Measurements from ENCODE around the gene ZNF12. TPM values are rescaled to one million over a fixed set of nuclear protein-coding genes. Genes with fewer than 3 reads are reported as not detected.
A peak's percentile ranks its signal among the peaks of the same experiment; 100 is the strongest.
"Not testable (repeated sequence)": the region's sequence is repeated elsewhere in the genome, so short reads cannot be mapped to it uniquely, and the experiment has no call there.

Gene ZNF12
- total RNA-seq (2014; rRNA removed), result 12.5 and 27.6 TPM in 2 replicates
- Bru-seq, nascent RNA, result percentile 94 among the genes with signal in this experiment
- percentile 92 among the genes with signal in this experiment for BruChase-seq, experiment 1, labeled RNA remaining after a 6-hour chase
- percentile 98 among the genes with signal in this experiment for BruChase-seq, experiment 2, labeled RNA remaining after a 2-hour chase
- long read RNA-seq, full-length matches to known transcripts, result 128 of 159 reads
- long read RNA-seq, partial matches to known transcripts, result 2 of 159 reads
- long read RNA-seq, other reads (novel, unspliced or antisense), result 29 of 159 reads

DNA sequence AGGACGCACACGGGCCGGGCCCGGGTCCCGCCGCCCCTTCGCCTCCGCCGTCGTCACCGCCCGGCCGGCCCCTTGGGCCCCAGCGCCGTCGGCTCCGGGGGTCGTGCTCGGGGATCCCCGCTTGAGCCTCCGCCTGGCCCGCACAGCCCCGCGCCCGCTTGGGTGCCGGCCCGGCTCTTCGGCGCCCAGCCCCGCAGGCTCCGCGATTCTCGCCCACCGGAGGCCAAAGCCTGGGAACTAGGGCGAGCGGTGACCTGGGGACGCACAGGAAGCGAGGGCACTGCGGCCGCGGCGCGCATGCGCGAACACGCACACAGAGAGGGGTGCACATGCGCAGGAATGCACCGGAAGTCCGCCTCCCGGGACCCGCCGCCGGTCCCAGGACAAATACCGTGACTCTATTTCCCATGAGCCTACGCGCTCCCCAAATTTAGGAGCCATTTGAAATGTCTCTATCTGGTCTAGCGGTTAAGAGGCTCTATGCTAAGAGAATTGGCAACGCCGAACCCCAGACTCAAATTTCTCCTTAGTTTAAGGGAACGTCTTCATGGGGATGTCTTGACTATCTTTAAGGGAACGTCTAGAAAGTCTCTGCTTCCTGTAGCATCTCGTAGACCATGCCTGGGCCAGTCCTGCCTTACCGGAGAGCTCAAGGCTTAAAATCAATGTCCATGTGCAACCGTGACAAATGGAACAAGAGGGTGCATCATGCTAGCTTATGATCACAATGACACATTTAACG lies at the start of gene ZNF12:
Gene ZNF12 (minus strand): TSS at position 282 of the 742 bp plus-strand sequence. CDS start 1,774 bp downstream, outside the sequence.
- no TSS peak for BruUV-seq (replicated peaks)
- Histone ChIP-seq H3K4me2 (ENCODE audit: low read length) (peak within 1 kb of the TSS; percentile 91), H3K9ac (ENCODE audit: low read length) (peak within 1 kb of the TSS; percentile 96), H2AFZ (ENCODE audit: low read length) (peak within 1 kb of the TSS; percentile 87), H3K36me3 (ENCODE audit: low read depth, low read length) (peaks cover 31% of the 10 kb centered on the region), H3K27me3 (ENCODE audit: low read length) (no peaks in the 10 kb centered on the region), H3K9me3 (ENCODE audit: low read length) (peaks cover 20% of the 10 kb centered on the region), H4K20me1 (ENCODE audit: low read length) (no peaks in the 10 kb centered on the region), H3K4me1 (ENCODE audit: insufficient read depth, low read length) (0 out of 2 replicates have a peak, but pooled peaks cover 3% of the 10 kb centered on the region), H3F3A (ENCODE audit: low read length, unreplicated experiment) (no peaks in the 10 kb centered on the region), H3K9me2 (replicated peaks; ENCODE audit: low read length) (no peaks in the 10 kb centered on the region), H3K4me3 (ENCODE audit: low read length) (peak within 1 kb of the TSS; percentile 99), H3K79me2 (ENCODE audit: low read length) (peaks cover 46% of the 10 kb centered on the region), H3K27ac (ENCODE audit: low read length) (peak within 1 kb of the TSS; percentile 32; the same call in 1 of the 2 replicates)
- POLR2A ChIA-PET (ENCODE audit: unreplicated experiment), result interaction anchor here (0.6 kb wide), 1 partner anchor 8 kb away, joined by 4 read pairs; no protein-coding TSS in a partner anchor
- peak; percentile 93 for DNase-seq
- ATAC-seq, result peak; percentile 96
- TF ChIP-seq EZH2 (IDR thresholded peaks at IDR 0.05; ENCODE audit: low read length, unreplicated experiment), result no peak
- TF ChIP-seq, protein P1, sequence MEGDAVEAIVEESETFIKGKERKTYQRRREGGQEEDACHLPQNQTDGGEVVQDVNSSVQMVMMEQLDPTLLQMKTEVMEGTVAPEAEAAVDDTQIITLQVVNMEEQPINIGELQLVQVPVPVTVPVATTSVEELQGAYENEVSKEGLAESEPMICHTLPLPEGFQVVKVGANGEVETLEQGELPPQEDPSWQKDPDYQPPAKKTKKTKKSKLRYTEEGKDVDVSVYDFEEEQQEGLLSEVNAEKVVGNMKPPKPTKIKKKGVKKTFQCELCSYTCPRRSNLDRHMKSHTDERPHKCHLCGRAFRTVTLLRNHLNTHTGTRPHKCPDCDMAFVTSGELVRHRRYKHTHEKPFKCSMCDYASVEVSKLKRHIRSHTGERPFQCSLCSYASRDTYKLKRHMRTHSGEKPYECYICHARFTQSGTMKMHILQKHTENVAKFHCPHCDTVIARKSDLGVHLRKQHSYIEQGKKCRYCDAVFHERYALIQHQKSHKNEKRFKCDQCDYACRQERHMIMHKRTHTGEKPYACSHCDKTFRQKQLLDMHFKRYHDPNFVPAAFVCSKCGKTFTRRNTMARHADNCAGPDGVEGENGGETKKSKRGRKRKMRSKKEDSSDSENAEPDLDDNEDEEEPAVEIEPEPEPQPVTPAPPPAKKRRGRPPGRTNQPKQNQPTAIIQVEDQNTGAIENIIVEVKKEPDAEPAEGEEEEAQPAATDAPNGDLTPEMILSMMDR (conservative IDR thresholded peaks at IDR 0.05; ENCODE audit: low read depth, low read length), result no peak
- no peak for TF ChIP-seq EZH2phosphoT487 (IDR thresholded peaks at IDR 0.05; ENCODE audit: borderline replicate concordance, low read length)
- intact Hi-C loops (cut with micrococcal nuclease), result no loop called here
- CTCF ChIA-PET, result no interaction called here

DNA sequence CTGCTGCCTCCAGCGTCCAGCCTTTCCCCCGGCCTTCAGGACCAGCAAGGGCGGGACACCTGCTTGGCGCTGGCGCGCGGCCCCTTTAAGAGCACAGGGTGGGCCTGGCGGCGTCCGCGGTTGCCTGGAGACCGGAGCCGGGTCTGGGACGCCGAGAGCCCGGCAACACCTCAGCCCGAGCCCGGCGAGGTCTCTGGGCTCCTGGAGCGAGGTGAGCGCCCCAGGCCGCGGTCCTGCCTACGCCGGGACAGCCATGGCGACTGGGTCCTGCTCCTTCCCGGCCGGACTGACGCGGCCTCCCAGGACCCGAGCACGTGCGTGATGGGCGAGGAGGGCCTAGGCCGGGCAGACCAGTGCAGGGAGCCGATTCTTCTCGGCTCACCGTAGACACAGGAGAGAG lies 47.2 kb upstream of the ZNF12 start, which contains the start of gene RSPH10B2:
Gene RSPH10B2 (plus strand): TSS at position 140 of the 400 bp plus-strand sequence. CDS start 3,575 bp downstream, outside the sequence.
- H3K4me3 ChIP-seq (ENCODE audit: low read length); DNase-seq; H3K9ac ChIP-seq (ENCODE audit: low read length); intact Hi-C loops (cut with micrococcal nuclease); H3K4me1 ChIP-seq (ENCODE audit: insufficient read depth, low read length); H3K79me2 ChIP-seq (ENCODE audit: low read length); H3K36me3 ChIP-seq (ENCODE audit: low read depth, low read length); H3K9me3 ChIP-seq (ENCODE audit: low read length); BruUV-seq (replicated peaks); CTCF ChIA-PET; H4K20me1 ChIP-seq (ENCODE audit: low read length); H3F3A ChIP-seq (ENCODE audit: low read length, unreplicated experiment); H3K4me2 ChIP-seq (ENCODE audit: low read length); H3K27me3 ChIP-seq (ENCODE audit: low read length); H3K9me2 ChIP-seq (replicated peaks; ENCODE audit: low read length); H2AFZ ChIP-seq (ENCODE audit: low read length); POLR2A ChIA-PET (ENCODE audit: unreplicated experiment); H3K27ac ChIP-seq (ENCODE audit: low read length): not testable (repeated sequence)
- ATAC-seq, result peak; percentile 16; the same call in 1 of the 2 replicates

DNA sequence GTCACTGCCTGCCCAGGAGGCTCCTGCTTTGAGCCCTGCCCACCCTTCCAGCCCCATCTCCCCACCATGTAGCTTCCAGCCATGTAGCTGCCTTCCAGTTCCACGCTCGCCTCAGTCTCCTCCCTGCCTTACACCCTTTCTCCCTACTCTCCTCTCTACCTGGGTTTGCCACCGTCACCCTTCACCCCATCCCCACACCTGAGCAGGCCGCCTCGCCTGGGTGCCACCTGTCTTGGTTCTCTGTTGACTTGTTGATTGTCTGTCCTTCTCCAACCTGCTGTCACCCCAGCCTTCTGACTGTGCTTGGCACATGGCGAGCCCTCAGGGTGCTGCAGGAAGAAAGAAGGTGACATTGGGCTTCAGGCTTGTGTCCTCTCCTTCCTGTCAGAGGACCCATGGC lies 43.4 kb upstream of the ZNF12 start:
- H3K27me3 ChIP-seq (ENCODE audit: low read length); H3K4me2 ChIP-seq (ENCODE audit: low read length); H3F3A ChIP-seq (ENCODE audit: low read length, unreplicated experiment); ATAC-seq; POLR2A ChIA-PET (ENCODE audit: unreplicated experiment); H3K4me1 ChIP-seq (ENCODE audit: insufficient read depth, low read length); H3K27ac ChIP-seq (ENCODE audit: low read length); H3K9ac ChIP-seq (ENCODE audit: low read length); H3K36me3 ChIP-seq (ENCODE audit: low read depth, low read length); H3K79me2 ChIP-seq (ENCODE audit: low read length); BruUV-seq (replicated peaks); H3K9me3 ChIP-seq (ENCODE audit: low read length); DNase-seq; H4K20me1 ChIP-seq (ENCODE audit: low read length); H2AFZ ChIP-seq (ENCODE audit: low read length); CTCF ChIA-PET; H3K4me3 ChIP-seq (ENCODE audit: low read length); intact Hi-C loops (cut with micrococcal nuclease); H3K9me2 ChIP-seq (replicated peaks; ENCODE audit: low read length): not testable (repeated sequence)

DNA sequence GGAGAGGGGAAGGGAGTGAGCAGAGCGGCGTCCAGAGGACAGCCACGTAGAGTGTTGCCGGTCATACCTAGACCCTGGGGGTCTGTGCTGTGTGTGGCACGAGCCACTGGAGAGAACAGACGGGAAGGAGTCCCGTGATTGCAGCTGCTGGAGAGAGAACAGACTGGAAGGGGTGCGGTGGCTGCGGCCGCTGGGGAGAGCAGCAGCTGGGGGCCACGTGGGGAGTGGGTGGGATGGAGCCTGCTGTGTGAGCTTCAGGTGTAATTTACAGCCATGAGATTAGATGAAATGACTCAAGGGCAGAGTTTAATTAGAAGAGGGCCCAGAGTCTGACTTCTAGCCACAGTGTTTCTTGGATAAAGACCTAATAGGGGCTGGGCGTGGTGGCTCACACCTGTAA lies 42.6 kb upstream of the ZNF12 start:
- H2AFZ ChIP-seq (ENCODE audit: low read length); H4K20me1 ChIP-seq (ENCODE audit: low read length); H3K27ac ChIP-seq (ENCODE audit: low read length); CTCF ChIA-PET; H3K4me2 ChIP-seq (ENCODE audit: low read length); ATAC-seq; H3K9me2 ChIP-seq (replicated peaks; ENCODE audit: low read length); POLR2A ChIA-PET (ENCODE audit: unreplicated experiment); H3K27me3 ChIP-seq (ENCODE audit: low read length); H3K79me2 ChIP-seq (ENCODE audit: low read length); H3K9ac ChIP-seq (ENCODE audit: low read length); H3F3A ChIP-seq (ENCODE audit: low read length, unreplicated experiment); H3K4me1 ChIP-seq (ENCODE audit: insufficient read depth, low read length); intact Hi-C loops (cut with micrococcal nuclease); DNase-seq; H3K36me3 ChIP-seq (ENCODE audit: low read depth, low read length); H3K4me3 ChIP-seq (ENCODE audit: low read length); BruUV-seq (replicated peaks); H3K9me3 ChIP-seq (ENCODE audit: low read length): not testable (repeated sequence)

DNA sequence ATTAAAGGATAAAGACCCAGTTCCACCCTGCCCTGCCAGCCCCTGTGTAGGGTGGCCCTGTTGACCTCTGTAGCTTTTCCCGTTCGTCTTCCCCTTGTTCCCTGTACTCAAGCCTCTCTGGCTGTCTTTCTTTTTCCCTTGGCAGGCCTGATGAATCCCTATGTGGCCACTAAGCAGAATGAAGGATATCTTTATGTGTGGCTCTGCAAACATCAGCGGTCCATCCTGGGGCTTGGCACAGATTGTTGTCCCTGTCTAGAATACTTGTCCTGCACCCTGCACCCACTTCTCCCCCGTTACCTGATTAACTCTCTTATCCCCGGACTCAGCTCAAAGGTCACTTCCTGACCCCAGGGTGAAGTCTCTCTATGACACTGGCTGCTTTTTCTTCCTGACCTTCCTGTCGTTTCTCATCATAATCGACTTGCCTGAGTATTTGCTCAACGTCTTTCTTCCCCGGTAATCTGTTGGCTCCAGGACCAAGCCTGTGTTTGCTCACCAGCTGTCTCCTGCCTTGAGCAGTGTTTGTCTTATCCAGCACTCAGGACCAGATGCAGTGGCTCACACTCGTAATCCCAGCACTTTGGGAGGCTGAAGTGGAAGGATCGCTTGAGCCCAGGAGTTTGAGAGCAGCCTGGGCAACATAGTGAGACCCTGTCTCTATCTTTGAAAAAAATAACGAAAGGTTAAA lies 37.8 kb upstream of the ZNF12 start:
- H3K9ac ChIP-seq (ENCODE audit: low read length); BruUV-seq (replicated peaks); H3K4me3 ChIP-seq (ENCODE audit: low read length); ATAC-seq; H2AFZ ChIP-seq (ENCODE audit: low read length); POLR2A ChIA-PET (ENCODE audit: unreplicated experiment); DNase-seq; H3K9me2 ChIP-seq (replicated peaks; ENCODE audit: low read length); H3K4me2 ChIP-seq (ENCODE audit: low read length); H3K4me1 ChIP-seq (ENCODE audit: insufficient read depth, low read length); H3K27ac ChIP-seq (ENCODE audit: low read length); H3K36me3 ChIP-seq (ENCODE audit: low read depth, low read length); H3K79me2 ChIP-seq (ENCODE audit: low read length); H3K27me3 ChIP-seq (ENCODE audit: low read length); intact Hi-C loops (cut with micrococcal nuclease); H4K20me1 ChIP-seq (ENCODE audit: low read length); CTCF ChIA-PET; H3K9me3 ChIP-seq (ENCODE audit: low read length); H3F3A ChIP-seq (ENCODE audit: low read length, unreplicated experiment): not testable (repeated sequence)
